AG04450 (cell line): Measurements from ENCODE around the gene EIF4G2. TPM values are rescaled to one million over a fixed set of nuclear protein-coding genes. Genes with fewer than 3 reads are reported as not detected.

Experiments used
- CTCF ChIA-PET: fragments of 300-600, 350-600 bp; formaldehyde crosslinking; extraction: SDS; loops from one replicate; lab custom pipeline; 2022; ENCODE audit warnings: antibody characterized with exemption, inconsistent platforms; lab: Charles Lee
- POLR2A ChIA-PET: fragments of 350-600 bp; formaldehyde crosslinking; extraction: SDS; loops from one replicate; lab custom pipeline; 2021; ENCODE audit warnings: antibody characterized with exemption, inconsistent platforms; lab: Yijun Ruan, JAX
- DNase-seq: peaks from one replicate; pipeline ENCODE4 v3.0.0-alpha.2; 2011; ENCODE audit warnings: low read depth, low spot score
- H3K27ac ChIP-seq: one replicate; pipeline ENCODE4 v1.5.1; 2012; ENCODE audit warnings: low read depth, low read length, control low read depth
- H3K27me3 ChIP-seq: one replicate; pipeline ENCODE4 v1.6.0; 2012; ENCODE audit warnings: low read length; ENCODE audit not compliant: control insufficient read depth, insufficient read depth
- H3K4me3 ChIP-seq: 2 replicates; pipeline ENCODE4 v1.5.1; 2011; ENCODE audit warnings: mild to moderate bottlenecking, low read depth, low read length, control low read depth
- H3K9me3 ChIP-seq: 2 replicates; pipeline ENCODE4 v1.5.1; 2012; ENCODE audit warnings: low read length; ENCODE audit not compliant: control insufficient read depth, insufficient read depth
- CTCF ChIP-seq: IDR thresholded peaks from 2 replicates; pipeline ENCODE4 v1.5.1; 2011; ENCODE audit warnings: low read depth, low read length, control low read depth, inconsistent platforms
- polyA plus RNA-seq: library from polyadenylated mRNA; depleted of rRNA; stranded (reverse); fragments of >200 nt; gene quantifications from 2 replicates; pipeline ENCODE4 v1.2.3, GENCODE V29; 2011

EIF4G2 gene
- polyA plus RNA-seq, 1 experiment, result 1,432 TPM

GRCh38 chr11:10758957-10759356, 49.8 kb downstream of the EIF4G2 start:
- H3K4me3 ChIP-seq, result no peak overlapping the region
- no peaks in the 10 kb centered on the region for H3K27me3 ChIP-seq
- H3K9me3 ChIP-seq, result no peaks in the 10 kb centered on the region
- no peak for DNase-seq
- H3K27ac ChIP-seq, result no peak overlapping the region
- CTCF ChIA-PET, result interaction anchor here (3.3 kb wide), 1 partner anchor 11 kb away, joined by 15 read pairs; no protein-coding TSS in a partner anchor
- peak; percentile 34 for TF ChIP-seq CTCF
- POLR2A ChIA-PET, result interaction anchor here (0.7 kb wide), 1 partner anchor 99 kb away, joined by 3 read pairs; the partner anchor contains the start of gene ZBED5

- Histone ChIP-seq H3K4me3 (peak overlapping the region; percentile 93), H3K27ac (no peak overlapping the region), H3K9me3 (peaks cover 4% of the 10 kb centered on the region; the same call in 1 of the 2 replicates), H3K27me3 (no peaks in the 10 kb centered on the region)
- POLR2A ChIA-PET, result interaction anchor here (0.9 kb wide), 1 partner anchor 17 kb away, joined by 3 read pairs; no protein-coding TSS in a partner anchor
- no peak for DNase-seq
- TF ChIP-seq CTCF, result no peak
- CTCF ChIA-PET, result interaction anchor here (2.0 kb wide), 1 partner anchor 18 kb away, joined by 8 read pairs; no protein-coding TSS in a partner anchor
Observed at GRCh38 chr11:10752486-10752885, 56.2 kb downstream of the EIF4G2 start.

- H3K4me3 ChIP-seq, result peak overlapping the region; percentile 93
- no peaks in the 10 kb centered on the region for H3K27me3 ChIP-seq
- H3K27ac ChIP-seq, result no peak overlapping the region
- ChIA-PET CTCF (interaction anchor here (2.0 kb wide), 1 partner anchor 18 kb away, joined by 8 read pairs; no protein-coding TSS in a partner anchor), POLR2A (interaction anchor here (0.9 kb wide), 1 partner anchor 17 kb away, joined by 3 read pairs; no protein-coding TSS in a partner anchor)
- H3K9me3 ChIP-seq, result peaks cover 4% of the 10 kb centered on the region; the same call in 1 of the 2 replicates
- TF ChIP-seq CTCF, result no peak
- no peak for DNase-seq
Observed at GRCh38 chr11:10752061-10752460, 56.7 kb downstream of the EIF4G2 start.

- ChIA-PET POLR2A (interaction anchor here (0.6 to 1.1 kb wide), 12 partner anchors 18 to 447 kb away, joined by 3 to 7 read pairs (median 4); partner anchors contain the start of genes ADM and EIF4G2), CTCF (interaction anchor here (2.0 kb wide), 1 partner anchor 19 kb away, joined by 8 read pairs; no protein-coding TSS in a partner anchor)
- Histone ChIP-seq H3K4me3 (peak overlapping the region; percentile 93), H3K27ac (peak overlapping the region; percentile 97), H3K27me3 (no peaks in the 10 kb centered on the region), H3K9me3 (peaks cover 4% of the 10 kb centered on the region; the same call in 1 of the 2 replicates)
- TF ChIP-seq CTCF, result no peak
- no peak for DNase-seq
Observed at GRCh38 chr11:10751581-10751940, 57.2 kb downstream of the EIF4G2 start.
